ENCODE data around the gene GCFC2.
"Not testable (repeated sequence)": the region's sequence is repeated elsewhere in the genome, so short reads cannot be mapped to it uniquely, and the experiment has no call there.

GCFC2 gene

DNA sequence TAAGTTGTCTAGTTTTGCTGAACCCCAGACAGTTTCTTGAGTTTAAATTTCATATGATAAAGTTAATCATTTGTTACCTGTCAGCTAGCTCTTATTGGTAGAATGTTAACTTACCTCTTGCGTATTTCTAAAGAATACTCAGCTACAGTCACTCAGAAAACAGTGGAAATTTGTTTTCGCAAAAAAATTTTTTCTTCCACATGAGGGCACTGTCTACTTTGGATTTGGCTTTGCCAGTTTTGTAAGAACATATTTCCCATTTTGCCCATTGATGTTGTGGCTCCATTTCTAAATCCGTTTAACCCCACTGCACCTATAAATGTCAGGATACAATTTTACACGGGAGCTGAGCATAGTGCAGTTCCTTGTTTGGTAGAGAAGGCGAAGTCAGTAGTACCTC is 19.1 kb upstream of the GCFC2 start:
- DNase-seq (ENCODE audit: extremely low spot score), result no peak
- CTCF ChIA-PET, result interaction anchor here (0.6 kb wide), 1 partner anchor 185 kb away, joined by 3 read pairs; no protein-coding TSS in a partner anchor
- POLR2A ChIA-PET, result no interaction called here
- TF ChIP-seq L3MBTL2 (conservative IDR thresholded peaks at IDR 0.05), result no peak
- TF ChIP-seq LEF1 (IDR thresholded peaks at IDR 0.05; ENCODE audit: borderline replicate concordance), result no peak
- TF ChIP-seq HDGF (IDR thresholded peaks at IDR 0.05; ENCODE audit: borderline replicate concordance), result no peak

DNA sequence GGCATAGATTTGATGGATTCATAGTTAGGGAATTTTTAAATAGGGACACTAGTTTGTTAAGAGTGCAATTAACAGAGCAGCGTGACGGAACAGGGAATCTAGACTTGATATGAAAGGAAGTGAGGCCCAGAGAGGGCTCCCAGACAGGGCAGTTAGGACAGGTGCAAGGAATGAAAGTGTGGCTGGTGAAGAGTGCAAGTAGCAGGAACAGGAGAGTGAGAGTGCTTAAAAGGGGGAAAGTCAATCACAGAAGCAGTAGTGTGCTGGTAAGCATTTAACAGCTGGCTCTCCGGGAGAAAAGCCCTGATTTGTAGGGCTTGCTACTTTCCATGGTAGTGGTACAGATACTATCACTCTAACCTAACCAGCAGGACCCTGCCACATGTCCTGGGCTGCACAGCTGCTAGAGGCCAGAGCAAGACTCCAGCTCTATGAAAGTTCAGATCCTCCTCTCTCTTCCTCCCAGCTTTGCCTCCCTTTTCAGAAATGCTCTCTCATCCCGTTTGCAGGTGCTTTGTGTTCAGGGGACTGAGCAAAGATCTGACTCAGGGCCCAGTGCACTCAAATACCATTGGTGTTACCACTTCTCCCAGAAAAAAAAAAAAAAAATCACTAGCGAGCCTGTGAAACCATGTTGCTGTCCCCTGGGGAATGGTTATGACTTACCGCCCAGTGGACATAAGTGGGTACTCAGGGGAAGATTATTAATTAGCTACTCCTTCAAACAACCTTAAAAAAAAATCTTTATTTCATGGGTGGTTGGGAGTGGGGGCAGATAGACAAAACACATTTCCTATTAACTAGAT is 18.1 kb upstream of the GCFC2 start:
- ChIA-PET POLR2A (no interaction called here), CTCF (interaction anchor here (0.7 kb wide), 1 partner anchor 727 kb away, joined by 3 read pairs; no protein-coding TSS in a partner anchor)
- DNase-seq (ENCODE audit: extremely low spot score), result no peak
- TF ChIP-seq TARDBP (IDR thresholded peaks at IDR 0.05), result no peak

DNA sequence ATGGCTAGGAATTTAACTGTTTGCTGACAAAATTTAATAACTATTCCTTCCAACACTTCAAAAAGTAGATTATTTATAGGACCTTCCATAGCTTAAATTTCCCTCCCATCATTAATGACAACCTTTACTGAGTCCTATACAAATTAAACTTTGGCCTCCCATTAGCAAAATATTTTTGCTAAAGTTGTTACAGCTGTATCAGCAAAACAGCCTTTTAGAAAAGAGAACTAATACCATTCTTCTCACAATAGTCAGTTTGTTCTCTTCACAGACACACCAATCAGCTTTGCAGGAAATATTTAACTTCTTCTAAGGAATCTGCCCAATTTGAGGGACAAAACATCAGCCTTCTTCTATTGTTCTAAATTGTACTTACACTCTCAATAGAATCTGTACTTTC is 12.0 kb upstream of the GCFC2 start:
- no peak for DNase-seq (ENCODE audit: extremely low spot score)
- TF ChIP-seq NFRKB (IDR thresholded peaks at IDR 0.05), result no peak
- TF ChIP-seq, protein P1, sequence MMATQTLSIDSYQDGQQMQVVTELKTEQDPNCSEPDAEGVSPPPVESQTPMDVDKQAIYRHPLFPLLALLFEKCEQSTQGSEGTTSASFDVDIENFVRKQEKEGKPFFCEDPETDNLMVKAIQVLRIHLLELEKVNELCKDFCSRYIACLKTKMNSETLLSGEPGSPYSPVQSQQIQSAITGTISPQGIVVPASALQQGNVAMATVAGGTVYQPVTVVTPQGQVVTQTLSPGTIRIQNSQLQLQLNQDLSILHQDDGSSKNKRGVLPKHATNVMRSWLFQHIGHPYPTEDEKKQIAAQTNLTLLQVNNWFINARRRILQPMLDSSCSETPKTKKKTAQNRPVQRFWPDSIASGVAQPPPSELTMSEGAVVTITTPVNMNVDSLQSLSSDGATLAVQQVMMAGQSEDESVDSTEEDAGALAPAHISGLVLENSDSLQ (IDR thresholded peaks at IDR 0.05), result no peak
- no peak for TF ChIP-seq SP1 (IDR thresholded peaks at IDR 0.05)
- no peak for TF ChIP-seq FOXM1 (IDR thresholded peaks at IDR 0.05; ENCODE audit: borderline replicate concordance)
- no peak for TF ChIP-seq HDGF (IDR thresholded peaks at IDR 0.05; ENCODE audit: borderline replicate concordance)
- TF ChIP-seq FOXK2 (IDR thresholded peaks at IDR 0.05), result no peak
- TF ChIP-seq TARDBP (IDR thresholded peaks at IDR 0.05), result no peak
- TF ChIP-seq L3MBTL2 (conservative IDR thresholded peaks at IDR 0.05), result no peak
- no peak for TF ChIP-seq CTBP1 (IDR thresholded peaks at IDR 0.05; ENCODE audit: borderline replicate concordance)
- TF ChIP-seq FOXA1 (IDR thresholded peaks at IDR 0.05), result no peak
- TF ChIP-seq BHLHE40 (IDR thresholded peaks at IDR 0.05; ENCODE audit: borderline replicate concordance), result no peak
- TF ChIP-seq ARNT (IDR thresholded peaks at IDR 0.05), result no peak
- TF ChIP-seq ZNF384 (IDR thresholded peaks at IDR 0.05), result no peak
- no peak for TF ChIP-seq LEF1 (IDR thresholded peaks at IDR 0.05; ENCODE audit: borderline replicate concordance)
- no peak for TF ChIP-seq SUZ12 (IDR thresholded peaks at IDR 0.05)
- no peak for TF ChIP-seq ELF4 (IDR thresholded peaks at IDR 0.05)
- CTCF ChIA-PET, result interaction anchor here (0.7 kb wide), 1 partner anchor 46 kb away, joined by 4 read pairs; no protein-coding TSS in a partner anchor
- POLR2A ChIA-PET, result interaction anchor here (1.3 kb wide), 1 partner anchor 12 kb away, joined by 4 read pairs; the partner anchor contains the start of gene GCFC2

DNA sequence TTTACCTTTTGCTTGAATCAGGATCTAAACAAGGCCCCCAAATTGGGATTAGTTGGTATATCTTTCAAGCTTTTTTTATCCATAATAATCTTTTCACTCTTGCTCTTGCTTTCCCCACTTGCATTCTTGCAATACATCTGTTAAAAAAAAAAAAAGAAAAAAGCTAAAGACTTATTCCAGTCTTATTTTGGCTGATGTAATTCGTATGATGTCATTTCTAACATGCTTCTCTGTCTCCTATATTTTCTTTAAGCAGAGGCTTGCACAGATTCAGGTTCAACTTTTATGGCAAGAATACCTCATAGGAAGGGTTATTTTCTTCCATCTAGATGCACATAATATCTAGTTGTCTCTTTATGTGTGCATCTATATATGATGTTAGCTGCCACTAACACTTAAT is 9.8 kb upstream of the GCFC2 start:
- TF ChIP-seq ZNF384 (IDR thresholded peaks at IDR 0.05) (no peak), FOXM1 (IDR thresholded peaks at IDR 0.05; ENCODE audit: borderline replicate concordance) (no peak), FOXK2 (IDR thresholded peaks at IDR 0.05) (no peak), FOXA1 (IDR thresholded peaks at IDR 0.05) (no peak), LEF1 (IDR thresholded peaks at IDR 0.05; ENCODE audit: borderline replicate concordance) (no peak), HDGF (IDR thresholded peaks at IDR 0.05; ENCODE audit: borderline replicate concordance) (no peak), L3MBTL2 (conservative IDR thresholded peaks at IDR 0.05) (no peak), SUZ12 (IDR thresholded peaks at IDR 0.05) (no peak), BHLHE40 (IDR thresholded peaks at IDR 0.05; ENCODE audit: borderline replicate concordance) (no peak), SP1 (IDR thresholded peaks at IDR 0.05) (no peak), ARNT (IDR thresholded peaks at IDR 0.05) (no peak), NFRKB (IDR thresholded peaks at IDR 0.05) (no peak), ELF4 (IDR thresholded peaks at IDR 0.05) (no peak), CTBP1 (IDR thresholded peaks at IDR 0.05; ENCODE audit: borderline replicate concordance) (no peak), TARDBP (IDR thresholded peaks at IDR 0.05) (no peak)
- TF ChIP-seq, protein P1 (IDR thresholded peaks at IDR 0.05), result no peak
- ChIA-PET POLR2A (interaction anchor here (1.0 kb wide), 1 partner anchor 10 kb away, joined by 3 read pairs; the partner anchor contains the start of gene GCFC2), CTCF (no interaction called here)

DNA sequence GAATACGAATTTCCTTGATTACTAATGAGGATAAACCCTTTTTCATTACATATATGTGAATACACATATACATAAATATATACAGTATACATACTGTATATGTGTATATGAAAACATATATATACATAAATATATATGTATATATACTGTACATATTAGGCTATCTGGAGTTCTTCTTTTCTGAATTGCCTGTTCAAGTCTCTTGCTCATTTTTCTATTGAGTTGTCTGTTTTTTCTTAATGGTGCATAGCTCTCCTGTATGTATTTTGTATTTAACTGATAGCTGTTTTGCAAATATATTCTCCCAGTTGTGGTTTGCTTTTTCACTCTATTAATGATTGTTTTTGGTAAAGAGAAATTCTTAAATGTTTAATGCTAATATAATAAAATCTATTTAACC is 8.9 kb upstream of the GCFC2 start:
- TF ChIP-seq ARNT (IDR thresholded peaks at IDR 0.05) (no peak), NFRKB (IDR thresholded peaks at IDR 0.05) (no peak), ELF4 (IDR thresholded peaks at IDR 0.05) (no peak), FOXA1 (IDR thresholded peaks at IDR 0.05) (no peak), LEF1 (IDR thresholded peaks at IDR 0.05; ENCODE audit: borderline replicate concordance) (no peak), SUZ12 (IDR thresholded peaks at IDR 0.05) (no peak), SP1 (IDR thresholded peaks at IDR 0.05) (no peak), ZNF384 (IDR thresholded peaks at IDR 0.05) (no peak), HDGF (IDR thresholded peaks at IDR 0.05; ENCODE audit: borderline replicate concordance) (no peak)
- TF ChIP-seq, protein P1 (IDR thresholded peaks at IDR 0.05), result no peak
- DNase-seq (ENCODE audit: extremely low spot score), result no peak
- ChIA-PET CTCF (no interaction called here), POLR2A (interaction anchor here (1.0 kb wide), 1 partner anchor 9 kb away, joined by 3 read pairs; the partner anchor contains the start of gene GCFC2)

More for the DNA sequence above, 9.8 kb upstream of the GCFC2 start:
- DNase-seq (ENCODE audit: extremely low spot score), result no peak

DNA sequence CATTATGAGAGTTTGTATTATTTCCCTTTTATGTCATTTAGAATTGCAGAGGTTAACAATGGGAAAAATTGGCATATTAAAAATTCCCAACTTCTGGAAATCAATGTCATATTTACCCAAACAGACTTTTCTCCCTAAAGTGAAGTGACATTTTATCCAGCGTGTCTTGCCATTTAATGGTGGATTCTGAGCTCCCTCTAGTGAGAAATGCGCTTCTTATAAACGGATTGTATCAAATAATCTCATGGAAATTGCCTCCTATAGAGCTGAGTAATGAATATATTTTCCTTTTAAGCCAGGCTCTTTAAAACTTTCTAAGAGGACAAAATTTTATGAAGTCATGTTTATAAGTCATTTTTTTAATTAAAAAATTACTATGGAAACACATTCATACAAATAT is 5.7 kb upstream of the GCFC2 start:
- ChIA-PET CTCF (interaction anchor here (0.7 to 1.6 kb wide), 2 partner anchors 78 to 252 kb away, joined by 3 read pairs; no protein-coding TSS in a partner anchor), POLR2A (no interaction called here)
- TF ChIP-seq L3MBTL2 (conservative IDR thresholded peaks at IDR 0.05), result no peak
- TF ChIP-seq TARDBP (IDR thresholded peaks at IDR 0.05), result no peak
- no peak for TF ChIP-seq SP1 (IDR thresholded peaks at IDR 0.05)
- no peak for TF ChIP-seq LEF1 (IDR thresholded peaks at IDR 0.05; ENCODE audit: borderline replicate concordance)
- no peak for TF ChIP-seq NFRKB (IDR thresholded peaks at IDR 0.05)
- no peak for DNase-seq (ENCODE audit: extremely low spot score)

DNA sequence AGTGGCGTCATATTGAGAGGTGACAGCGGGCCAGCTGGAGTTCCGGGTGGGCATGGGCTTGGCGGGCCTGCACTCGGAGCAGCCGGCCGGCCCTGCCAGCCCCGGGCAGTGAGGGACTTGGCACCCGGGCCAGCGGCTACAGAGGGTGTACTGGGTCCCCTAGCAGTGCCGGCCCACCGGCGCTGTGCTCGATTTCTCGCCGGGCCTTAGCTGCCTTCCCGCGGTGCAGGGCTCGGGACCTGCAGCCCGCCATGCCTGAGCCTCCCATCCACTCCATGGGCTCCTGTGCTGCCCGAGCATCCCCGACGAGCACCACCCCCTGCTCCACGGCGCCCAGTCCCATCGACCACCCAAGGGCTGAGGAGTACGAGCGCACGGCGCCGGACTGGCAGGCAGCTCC is 875 bp upstream of the GCFC2 start:
- CTCF ChIA-PET; DNase-seq (ENCODE audit: extremely low spot score): not testable (repeated sequence)
- POLR2A ChIA-PET, result interaction anchor here (1.3 to 2.8 kb wide), 3 partner anchors 19 to 65 kb away, joined by 5 to 13 read pairs (median 6); partner anchors contain the start of gene MRPL19
